ENCODE results near the gene MTMR3. TPM values are rescaled to one million over a fixed set of nuclear protein-coding genes. Genes with fewer than 3 reads are reported as not detected.
"Not testable (repeated sequence)": the region's sequence is repeated elsewhere in the genome, so short reads cannot be mapped to it uniquely, and the experiment has no call there.

Gene MTMR3
- total RNA-seq, 1 donor from 2014 or later = 36.9 TPM

GRCh38 chr22:29971607-29972006, 88.6 kb downstream of the MTMR3 start:
- DNase-seq (ENCODE audit: low spot score) = no peak
- no peaks in the 10 kb centered on the region for H3K27me3 Mint-ChIP-seq (ENCODE audit: low read depth)

GRCh38 chr22:29972121-29972520, 89.1 kb downstream of the MTMR3 start:
- Mint-ChIP-seq H3K27ac (ENCODE audit: unreplicated experiment) (no peak overlapping the region), H3K4me3 (ENCODE audit: unreplicated experiment) (no peak overlapping the region), H3K27me3 (ENCODE audit: low read depth) (no peaks in the 10 kb centered on the region), H3K4me1 (ENCODE audit: low read depth) (peaks cover 8% of the 10 kb centered on the region), H3K36me3 (ENCODE audit: low read depth) (peaks cover 3% of the 10 kb centered on the region), H3K9me3 (ENCODE audit: low read depth) (no peaks in the 10 kb centered on the region)
- no peak for DNase-seq (ENCODE audit: low spot score)
- no peak for TF ChIP-seq CTCF (IDR thresholded peaks at IDR 0.05)

More at GRCh38 chr22:29971607-29972006, 88.6 kb downstream of the MTMR3 start:
- peaks cover 3% of the 10 kb centered on the region for H3K36me3 Mint-ChIP-seq (ENCODE audit: low read depth)
- H3K4me1 Mint-ChIP-seq (ENCODE audit: low read depth) = peaks cover 8% of the 10 kb centered on the region
- no peak overlapping the region for H3K4me3 Mint-ChIP-seq (ENCODE audit: unreplicated experiment)
- no peak overlapping the region for H3K27ac Mint-ChIP-seq (ENCODE audit: unreplicated experiment)
- TF ChIP-seq CTCF (IDR thresholded peaks at IDR 0.05) = no peak
- no peaks in the 10 kb centered on the region for H3K9me3 Mint-ChIP-seq (ENCODE audit: low read depth)

DNA sequence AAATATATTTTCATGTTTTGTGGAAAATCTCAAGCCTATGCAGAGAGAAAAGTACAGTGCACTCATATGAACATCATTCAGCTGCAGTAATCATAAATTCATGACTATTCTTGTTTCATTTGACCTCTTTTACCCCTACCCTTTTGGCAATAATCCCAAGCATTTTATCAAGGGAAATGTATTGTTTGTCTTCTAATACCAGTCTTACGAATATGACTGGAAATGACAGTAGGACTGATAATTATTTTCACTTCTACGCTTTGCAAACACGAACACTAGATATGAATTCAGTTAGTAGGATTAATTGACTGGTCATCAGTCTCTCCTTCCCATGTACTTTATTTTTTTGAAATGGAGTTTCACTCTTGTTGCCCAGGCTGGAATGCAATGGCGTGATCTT, 90.3 kb downstream of the MTMR3 start:
- Mint-ChIP-seq H3K9me3 (ENCODE audit: low read depth) (no peaks in the 10 kb centered on the region), H3K27me3 (ENCODE audit: low read depth) (no peaks in the 10 kb centered on the region), H3K36me3 (ENCODE audit: low read depth) (peaks cover 2% of the 10 kb centered on the region), H3K4me3 (ENCODE audit: unreplicated experiment) (no peak overlapping the region), H3K27ac (ENCODE audit: unreplicated experiment) (no peak overlapping the region), H3K4me1 (ENCODE audit: low read depth) (peaks cover 8% of the 10 kb centered on the region)
- no peak for TF ChIP-seq CTCF (IDR thresholded peaks at IDR 0.05)
- DNase-seq (ENCODE audit: low spot score) = no peak

GRCh38 chr22:29973680-29974079, 90.7 kb downstream of the MTMR3 start:
- H3K27ac Mint-ChIP-seq (ENCODE audit: unreplicated experiment); DNase-seq (ENCODE audit: low spot score): not testable (repeated sequence)

DNA sequence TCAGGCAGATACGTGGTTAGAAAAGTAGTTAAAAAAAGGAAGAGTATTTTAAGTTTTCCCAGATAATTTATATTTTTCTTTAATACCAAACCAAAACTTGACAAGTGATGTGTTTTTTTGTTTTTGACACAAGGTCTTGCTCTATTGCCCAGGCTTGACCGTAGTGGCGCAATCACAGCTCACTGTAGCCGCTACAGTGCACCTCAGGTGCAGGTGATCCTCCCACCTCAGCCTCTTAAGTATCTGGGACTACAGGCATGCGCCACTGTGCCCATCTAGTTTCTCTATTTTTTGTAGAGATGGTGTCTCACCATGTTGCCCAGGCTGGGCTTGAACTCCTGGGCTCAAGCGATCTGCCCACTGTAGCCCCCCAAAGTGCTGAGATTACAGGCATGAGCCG, 92.5 kb downstream of the MTMR3 start:
- no peak for DNase-seq (ENCODE audit: low spot score)
- no peaks in the 10 kb centered on the region for H3K9me3 Mint-ChIP-seq (ENCODE audit: low read depth)
- H3K27me3 Mint-ChIP-seq (ENCODE audit: low read depth) = no peaks in the 10 kb centered on the region
- peaks cover 8% of the 10 kb centered on the region for H3K36me3 Mint-ChIP-seq (ENCODE audit: low read depth)
- no peak overlapping the region for H3K4me3 Mint-ChIP-seq (ENCODE audit: unreplicated experiment)
- TF ChIP-seq CTCF (IDR thresholded peaks at IDR 0.05) = no peak
- H3K4me1 Mint-ChIP-seq (ENCODE audit: low read depth) = peaks cover 8% of the 10 kb centered on the region
- no peak overlapping the region for H3K27ac Mint-ChIP-seq (ENCODE audit: unreplicated experiment)

More at GRCh38 chr22:29973680-29974079, 90.7 kb downstream of the MTMR3 start:
- H3K4me3 Mint-ChIP-seq (ENCODE audit: unreplicated experiment); H3K9me3 Mint-ChIP-seq (ENCODE audit: low read depth); H3K4me1 Mint-ChIP-seq (ENCODE audit: low read depth); H3K36me3 Mint-ChIP-seq (ENCODE audit: low read depth); H3K27me3 Mint-ChIP-seq (ENCODE audit: low read depth): not testable (repeated sequence)

GRCh38 chr22:29977107-29977506, 94.1 kb downstream of the MTMR3 start:
- DNase-seq (ENCODE audit: low spot score) = no peak
- no peaks in the 10 kb centered on the region for H3K27me3 Mint-ChIP-seq (ENCODE audit: low read depth)
- H3K4me3 Mint-ChIP-seq (ENCODE audit: unreplicated experiment) = no peak overlapping the region
- TF ChIP-seq CTCF (IDR thresholded peaks at IDR 0.05) = no peak
- H3K27ac Mint-ChIP-seq (ENCODE audit: unreplicated experiment) = no peak overlapping the region
- no peaks in the 10 kb centered on the region for H3K9me3 Mint-ChIP-seq (ENCODE audit: low read depth)
- H3K36me3 Mint-ChIP-seq (ENCODE audit: low read depth) = peaks cover 8% of the 10 kb centered on the region
- H3K4me1 Mint-ChIP-seq (ENCODE audit: low read depth) = peaks cover 8% of the 10 kb centered on the region
